SK-N-SH treated with all-trans-retinoic acid at 6 μM for 48 hours (cell line): ENCODE measurements around the gene XPO6.
"Not testable (repeated sequence)": the region's sequence is repeated elsewhere in the genome, so short reads cannot be mapped to it uniquely, and the experiment has no call there.

Source experiments
- ATAC-seq: fragments of 200-7000 bp; cut with Tn5 transposase; 3 replicates; pipeline ENCODE4 v1.9.1; 2020; ENCODE audit warnings: mild to moderate bottlenecking, moderate library complexity
- ARNTL ChIP-seq: fragments of 450-650 bp; formaldehyde crosslinking; IDR thresholded peaks from 2 replicates; pipeline ENCODE4 v1.5.0; 2020; ENCODE audit warnings: low read depth, mild to moderate bottlenecking, moderate library complexity, borderline replicate concordance
- BACH2 ChIP-seq: fragments of 250-450 bp; sonication (Bioruptor Pico); IDR thresholded peaks from 2 replicates; pipeline ENCODE4 v1.9.0; 2021; ENCODE audit warnings: mild to moderate bottlenecking, borderline replicate concordance
- CSDC2 ChIP-seq: fragments of 250-450 bp; sonication (Bioruptor Pico); IDR thresholded peaks from 2 replicates; pipeline ENCODE4 v1.5.0; 2020; ENCODE audit warnings: mild to moderate bottlenecking, moderate library complexity
- ESRRG ChIP-seq: fragments of 250-450 bp; sonication (Bioruptor Pico); IDR thresholded peaks from 2 replicates; pipeline ENCODE4 v1.6.1; 2021; ENCODE audit warnings: mild to moderate bottlenecking
- GLIS3 ChIP-seq: fragments of 250-450 bp; sonication (Bioruptor Pico); IDR thresholded peaks from 2 replicates; pipeline ENCODE4 v1.5.0; 2020; ENCODE audit warnings: mild to moderate bottlenecking, moderate library complexity
- ISL1 ChIP-seq: fragments of 250-450 bp; sonication (Bioruptor Pico); IDR thresholded peaks from 2 replicates; pipeline ENCODE4 v2.1.2; 2022; ENCODE audit warnings: mild to moderate bottlenecking, moderate library complexity
- OSR1 ChIP-seq: fragments of 250-450 bp; sonication (Bioruptor Pico); IDR thresholded peaks from 2 replicates; pipeline ENCODE4 v1.8.0; 2022; ENCODE audit warnings: moderate library complexity, mild to moderate bottlenecking, inconsistent platforms
- PPARA ChIP-seq: fragments of 250-450 bp; sonication (Bioruptor Pico); IDR thresholded peaks from 2 replicates; pipeline ENCODE4 v1.5.0; 2020; ENCODE audit warnings: mild to moderate bottlenecking, borderline replicate concordance
- RARB ChIP-seq: fragments of 250-450 bp; sonication (Bioruptor Pico); IDR thresholded peaks from 2 replicates; pipeline ENCODE4 v1.8.0; 2021; ENCODE audit warnings: mild to moderate bottlenecking, moderate library complexity
- SNAI2 ChIP-seq: fragments of 250-450 bp; sonication (Bioruptor Pico); IDR thresholded peaks from 2 replicates; pipeline ENCODE4 v1.5.0; 2020; ENCODE audit warnings: mild to moderate bottlenecking, moderate library complexity
- TCF4 ChIP-seq: fragments of 250-450 bp; sonication (Bioruptor Pico); IDR thresholded peaks from 2 replicates; pipeline ENCODE4 v1.8.0; 2021; ENCODE audit warnings: mild to moderate bottlenecking, moderate library complexity, borderline replicate concordance
- TOX ChIP-seq: fragments of 250-450 bp; sonication (Bioruptor Pico); IDR thresholded peaks from 2 replicates; pipeline ENCODE4 v1.8.0; 2021; ENCODE audit warnings: mild to moderate bottlenecking, moderate library complexity, borderline replicate concordance
- ZC3H10 ChIP-seq: fragments of 250-450 bp; sonication (Bioruptor Pico); IDR thresholded peaks from 2 replicates; pipeline ENCODE4 v1.5.1; 2021; ENCODE audit warnings: mild to moderate bottlenecking, moderate library complexity
- ZFP3 ChIP-seq: fragments of 250-450 bp; sonication (Bioruptor Pico); IDR thresholded peaks from 2 replicates; pipeline ENCODE4 v1.5.0; 2020; ENCODE audit warnings: mild to moderate bottlenecking, moderate library complexity
- ZNF565 ChIP-seq: fragments of 450-650 bp; formaldehyde crosslinking; conservative IDR thresholded peaks from 2 replicates; pipeline ENCODE4 v1.5.0; 2020; ENCODE audit warnings: low read depth, mild to moderate bottlenecking, moderate library complexity
- ZNF70 ChIP-seq: fragments of 450-650 bp; formaldehyde crosslinking; IDR thresholded peaks from 2 replicates; pipeline ENCODE4 v1.5.0; 2020; ENCODE audit warnings: mild to moderate bottlenecking, moderate library complexity
- ZNF8 ChIP-seq: fragments of 450-650 bp; formaldehyde crosslinking; IDR thresholded peaks from 2 replicates; pipeline ENCODE4 v1.5.0; 2020; ENCODE audit warnings: mild to moderate bottlenecking, moderate library complexity
- TF ChIP-seq, protein P1 (sequence below): fragments of 250-450 bp; sonication (Bioruptor Pico); IDR thresholded peaks from 2 replicates; pipeline ENCODE4 v1.8.0; 2021; ENCODE audit warnings: low read depth, mild to moderate bottlenecking, moderate library complexity, borderline replicate concordance
- TF ChIP-seq, protein P2 (sequence below): fragments of 250-450 bp; sonication (Bioruptor Pico); IDR thresholded peaks from 2 replicates; pipeline ENCODE4 v1.5.1; 2021; ENCODE audit warnings: mild to moderate bottlenecking, moderate library complexity
- TF ChIP-seq, protein P3 (sequence below): fragments of 250-450 bp; sonication (Bioruptor Pico); IDR thresholded peaks from 2 replicates; pipeline ENCODE4 v1.5.1; 2020; ENCODE audit warnings: low read depth, mild to moderate bottlenecking, moderate library complexity
- TF ChIP-seq, protein P4 (sequence below): fragments of 250-450 bp; sonication (Bioruptor Pico); IDR thresholded peaks from 2 replicates; pipeline ENCODE4 v1.5.0; 2020; ENCODE audit warnings: mild to moderate bottlenecking, moderate library complexity

XPO6 gene

DNA sequence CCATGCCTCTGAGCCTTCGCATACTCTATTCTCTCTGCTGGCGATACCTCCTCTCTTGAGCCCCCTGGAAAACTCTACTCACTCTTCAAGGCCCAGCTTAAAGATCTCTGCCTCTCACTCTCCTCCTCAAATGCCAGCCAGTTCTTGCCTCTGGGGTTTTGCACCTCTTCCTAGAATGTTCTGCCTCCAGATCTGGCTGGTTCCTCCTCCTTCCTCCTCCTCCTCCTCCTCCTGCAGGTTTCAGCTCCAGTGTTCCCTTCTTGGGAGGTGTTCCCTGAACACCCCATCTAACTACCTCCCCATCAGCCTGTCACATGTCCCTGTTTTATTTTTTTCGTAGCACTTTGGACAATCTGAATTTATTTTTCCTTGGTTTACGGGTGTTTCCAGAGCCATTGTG lies 45.5 kb upstream of the XPO6 start (continued):
- no peak for TF ChIP-seq ESRRG (CRISPR knock-in tag)
- no peak for TF ChIP-seq CSDC2 (CRISPR knock-in tag)
- TF ChIP-seq OSR1 (CRISPR knock-in tag) = no peak
- no peak for TF ChIP-seq TCF4 (CRISPR knock-in tag)
- TF ChIP-seq ISL1 = no peak
- TF ChIP-seq GLIS3 = no peak
- no peak for TF ChIP-seq ZC3H10 (CRISPR knock-in tag)

DNA sequence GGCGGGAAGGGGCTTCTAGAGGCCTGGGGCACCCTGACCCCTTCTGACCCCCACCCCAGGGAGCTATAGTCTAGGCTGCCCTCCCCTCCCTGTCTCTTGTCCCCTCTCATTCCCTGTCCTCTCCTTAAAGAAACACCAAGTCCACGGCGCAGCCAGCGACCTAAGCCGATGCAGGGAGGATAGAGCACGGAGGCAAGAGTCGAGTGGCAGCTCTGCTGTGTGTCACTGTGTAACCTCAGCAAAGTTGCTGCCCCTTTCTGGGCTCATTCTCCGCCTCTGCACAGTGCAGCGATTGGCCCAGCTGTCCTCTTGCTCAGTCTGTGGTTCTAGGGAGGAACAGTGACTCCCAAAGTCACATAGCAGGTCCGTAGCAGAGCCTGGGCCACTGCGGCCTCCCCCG lies 44.1 kb upstream of the XPO6 start:
- TF ChIP-seq TCF4 (CRISPR knock-in tag) (no peak), ESRRG (CRISPR knock-in tag) (no peak), OSR1 (CRISPR knock-in tag) (no peak), SNAI2 (CRISPR knock-in tag) (no peak), CSDC2 (CRISPR knock-in tag) (no peak), TOX (CRISPR knock-in tag) (no peak), ZNF8 (no peak), PPARA (CRISPR knock-in tag) (no peak), ZNF565 (CRISPR knock-in tag) (no peak)
- TF ChIP-seq, protein P1, sequence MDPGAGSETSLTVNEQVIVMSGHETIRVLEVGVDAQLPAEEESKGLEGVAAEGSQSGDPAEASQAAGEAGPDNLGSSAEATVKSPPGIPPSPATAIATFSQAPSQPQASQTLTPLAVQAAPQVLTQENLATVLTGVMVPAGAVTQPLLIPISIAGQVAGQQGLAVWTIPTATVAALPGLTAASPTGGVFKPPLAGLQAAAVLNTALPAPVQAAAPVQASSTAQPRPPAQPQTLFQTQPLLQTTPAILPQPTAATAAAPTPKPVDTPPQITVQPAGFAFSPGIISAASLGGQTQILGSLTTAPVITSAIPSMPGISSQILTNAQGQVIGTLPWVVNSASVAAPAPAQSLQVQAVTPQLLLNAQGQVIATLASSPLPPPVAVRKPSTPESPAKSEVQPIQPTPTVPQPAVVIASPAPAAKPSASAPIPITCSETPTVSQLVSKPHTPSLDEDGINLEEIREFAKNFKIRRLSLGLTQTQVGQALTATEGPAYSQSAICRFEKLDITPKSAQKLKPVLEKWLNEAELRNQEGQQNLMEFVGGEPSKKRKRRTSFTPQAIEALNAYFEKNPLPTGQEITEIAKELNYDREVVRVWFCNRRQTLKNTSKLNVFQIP (CRISPR knock-in tag) = no peak
- TF ChIP-seq, protein P2, sequence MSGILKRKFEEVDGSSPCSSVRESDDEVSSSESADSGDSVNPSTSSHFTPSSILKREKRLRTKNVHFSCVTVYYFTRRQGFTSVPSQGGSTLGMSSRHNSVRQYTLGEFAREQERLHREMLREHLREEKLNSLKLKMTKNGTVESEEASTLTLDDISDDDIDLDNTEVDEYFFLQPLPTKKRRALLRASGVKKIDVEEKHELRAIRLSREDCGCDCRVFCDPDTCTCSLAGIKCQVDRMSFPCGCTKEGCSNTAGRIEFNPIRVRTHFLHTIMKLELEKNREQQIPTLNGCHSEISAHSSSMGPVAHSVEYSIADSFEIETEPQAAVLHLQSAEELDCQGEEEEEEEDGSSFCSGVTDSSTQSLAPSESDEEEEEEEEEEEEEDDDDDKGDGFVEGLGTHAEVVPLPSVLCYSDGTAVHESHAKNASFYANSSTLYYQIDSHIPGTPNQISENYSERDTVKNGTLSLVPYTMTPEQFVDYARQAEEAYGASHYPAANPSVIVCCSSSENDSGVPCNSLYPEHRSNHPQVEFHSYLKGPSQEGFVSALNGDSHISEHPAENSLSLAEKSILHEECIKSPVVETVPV (CRISPR knock-in tag) = no peak
- TF ChIP-seq, protein P3, sequence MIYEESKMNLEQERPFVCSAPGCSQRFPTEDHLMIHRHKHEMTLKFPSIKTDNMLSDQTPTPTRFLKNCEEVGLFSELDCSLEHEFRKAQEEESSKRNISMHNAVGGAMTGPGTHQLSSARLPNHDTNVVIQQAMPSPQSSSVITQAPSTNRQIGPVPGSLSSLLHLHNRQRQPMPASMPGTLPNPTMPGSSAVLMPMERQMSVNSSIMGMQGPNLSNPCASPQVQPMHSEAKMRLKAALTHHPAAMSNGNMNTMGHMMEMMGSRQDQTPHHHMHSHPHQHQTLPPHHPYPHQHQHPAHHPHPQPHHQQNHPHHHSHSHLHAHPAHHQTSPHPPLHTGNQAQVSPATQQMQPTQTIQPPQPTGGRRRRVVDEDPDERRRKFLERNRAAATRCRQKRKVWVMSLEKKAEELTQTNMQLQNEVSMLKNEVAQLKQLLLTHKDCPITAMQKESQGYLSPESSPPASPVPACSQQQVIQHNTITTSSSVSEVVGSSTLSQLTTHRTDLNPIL = no peak
- no peak for ATAC-seq

DNA sequence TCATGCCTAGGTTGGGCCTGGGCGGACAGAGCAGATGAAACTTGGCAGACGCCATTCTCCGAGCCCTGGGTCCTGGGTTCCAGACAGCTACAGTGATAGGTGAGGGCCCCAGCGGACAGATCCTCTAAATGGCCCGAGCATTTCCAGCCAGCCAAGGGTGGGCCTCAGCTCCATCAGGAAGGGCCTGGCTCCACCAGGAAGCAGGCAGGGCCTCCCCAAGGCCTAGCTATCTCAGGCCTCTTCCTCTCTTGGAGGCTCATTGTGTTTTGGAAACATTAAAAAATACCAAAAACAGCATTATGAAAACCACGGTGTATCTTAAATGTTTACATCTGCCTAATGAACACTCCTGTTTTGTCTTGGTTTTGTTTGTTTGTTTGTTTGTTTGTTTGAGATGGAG lies 42.4 kb upstream of the XPO6 start:
- no peak for ATAC-seq
- TF ChIP-seq ZFP3 = no peak

DNA sequence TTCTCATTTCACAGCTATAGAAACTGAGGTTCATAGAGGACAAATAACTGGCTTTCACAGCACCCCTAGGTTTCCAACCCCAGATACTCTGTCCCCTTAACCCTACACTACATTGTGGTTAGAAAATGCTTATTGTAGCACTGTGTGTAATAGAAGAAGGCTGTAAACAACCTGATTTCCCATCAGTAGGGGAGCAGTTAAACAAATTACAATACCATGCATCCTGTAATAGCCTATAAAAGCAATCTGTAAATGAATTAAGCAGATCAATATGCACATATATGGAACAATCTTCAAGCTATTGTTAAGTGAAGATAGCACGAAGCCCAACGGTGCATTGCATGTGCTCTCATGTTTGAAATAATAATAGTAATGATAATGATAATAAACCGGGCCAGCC lies 39.2 kb upstream of the XPO6 start:
- ATAC-seq = no peak

DNA sequence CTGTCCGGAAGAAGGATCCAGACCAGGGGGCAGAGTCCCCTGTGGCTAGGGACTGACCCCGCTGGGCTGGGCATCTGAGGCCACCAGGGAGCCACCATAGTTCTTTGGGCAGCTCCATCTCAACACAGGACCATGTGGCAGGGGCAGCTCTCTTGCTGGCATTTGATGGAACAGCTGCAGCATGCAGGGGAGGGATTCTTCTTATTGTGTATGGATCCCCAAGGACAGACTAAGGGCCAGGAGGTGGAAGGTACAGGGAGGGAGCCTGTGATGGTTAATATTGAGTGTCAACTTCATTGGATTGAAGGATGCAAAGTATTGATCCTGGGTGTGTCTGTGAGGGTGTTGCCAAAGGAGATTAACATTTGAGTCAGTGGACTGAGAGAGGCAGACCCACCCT lies 37.7 kb upstream of the XPO6 start:
- ATAC-seq = not testable (repeated sequence)

More for the DNA sequence above, 39.2 kb upstream of the XPO6 start:
- no peak for TF ChIP-seq ZNF70

DNA sequence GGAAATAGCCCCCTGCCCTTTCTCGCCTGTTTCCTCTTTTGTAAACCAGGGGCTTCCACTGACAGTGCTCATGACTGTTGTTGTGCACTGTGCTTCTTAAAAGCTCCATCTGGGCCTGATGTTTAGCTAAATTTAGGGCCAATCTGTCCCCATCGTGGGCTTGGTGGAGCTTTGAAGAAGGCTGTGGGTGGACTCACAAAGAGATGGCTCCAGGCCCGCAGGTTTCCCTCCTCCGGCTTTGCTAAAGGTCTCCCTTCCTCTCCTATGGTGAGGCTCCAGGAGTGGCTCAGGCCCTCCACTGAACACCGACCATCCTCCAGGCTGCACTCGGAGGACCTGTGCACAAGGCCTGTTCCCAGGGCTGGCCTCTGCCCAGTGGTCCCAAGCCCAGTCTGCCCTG lies 30.2 kb upstream of the XPO6 start:
- no peak for ATAC-seq
- no peak for TF ChIP-seq ZC3H10 (CRISPR knock-in tag)
- TF ChIP-seq TOX (CRISPR knock-in tag) = no peak
- TF ChIP-seq, protein P3 = no peak
- TF ChIP-seq, protein P1 (CRISPR knock-in tag) = no peak
- no peak for TF ChIP-seq GLIS3
- TF ChIP-seq PPARA (CRISPR knock-in tag) = no peak
- TF ChIP-seq ARNTL (CRISPR knock-in tag) = no peak
- TF ChIP-seq BACH2 = no peak
- TF ChIP-seq ZNF8 = no peak
- TF ChIP-seq SNAI2 (CRISPR knock-in tag) = no peak
- no peak for TF ChIP-seq ZNF565 (CRISPR knock-in tag)
- no peak for TF ChIP-seq RARB (CRISPR knock-in tag)
- TF ChIP-seq, protein P4, sequence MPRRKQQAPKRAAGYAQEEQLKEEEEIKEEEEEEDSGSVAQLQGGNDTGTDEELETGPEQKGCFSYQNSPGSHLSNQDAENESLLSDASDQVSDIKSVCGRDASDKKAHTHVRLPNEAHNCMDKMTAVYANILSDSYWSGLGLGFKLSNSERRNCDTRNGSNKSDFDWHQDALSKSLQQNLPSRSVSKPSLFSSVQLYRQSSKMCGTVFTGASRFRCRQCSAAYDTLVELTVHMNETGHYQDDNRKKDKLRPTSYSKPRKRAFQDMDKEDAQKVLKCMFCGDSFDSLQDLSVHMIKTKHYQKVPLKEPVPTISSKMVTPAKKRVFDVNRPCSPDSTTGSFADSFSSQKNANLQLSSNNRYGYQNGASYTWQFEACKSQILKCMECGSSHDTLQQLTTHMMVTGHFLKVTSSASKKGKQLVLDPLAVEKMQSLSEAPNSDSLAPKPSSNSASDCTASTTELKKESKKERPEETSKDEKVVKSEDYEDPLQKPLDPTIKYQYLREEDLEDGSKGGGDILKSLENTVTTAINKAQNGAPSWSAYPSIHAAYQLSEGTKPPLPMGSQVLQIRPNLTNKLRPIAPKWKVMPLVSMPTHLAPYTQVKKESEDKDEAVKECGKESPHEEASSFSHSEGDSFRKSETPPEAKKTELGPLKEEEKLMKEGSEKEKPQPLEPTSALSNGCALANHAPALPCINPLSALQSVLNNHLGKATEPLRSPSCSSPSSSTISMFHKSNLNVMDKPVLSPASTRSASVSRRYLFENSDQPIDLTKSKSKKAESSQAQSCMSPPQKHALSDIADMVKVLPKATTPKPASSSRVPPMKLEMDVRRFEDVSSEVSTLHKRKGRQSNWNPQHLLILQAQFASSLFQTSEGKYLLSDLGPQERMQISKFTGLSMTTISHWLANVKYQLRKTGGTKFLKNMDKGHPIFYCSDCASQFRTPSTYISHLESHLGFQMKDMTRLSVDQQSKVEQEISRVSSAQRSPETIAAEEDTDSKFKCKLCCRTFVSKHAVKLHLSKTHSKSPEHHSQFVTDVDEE = no peak
- no peak for TF ChIP-seq ISL1
